Endothelial cell of umbilical vein (primary cell): ENCODE results near the gene MTMR3. TPM values are rescaled to one million over a fixed set of nuclear protein-coding genes. Genes with fewer than 3 reads are reported as not detected.

Experiments
- BruUV-seq: library from RNA; stranded (reverse); fragments of 400-500 nt; replicated peaks from 2 replicates; lab custom pipeline; 2021; lab: Mats Ljungman, UMichigan
- CTCF ChIA-PET: fragments of 300-600, 350-600 bp; sonication (Branson Sonifier 250); formaldehyde crosslinking; loops from one replicate; lab custom pipeline; 2021; ENCODE audit warnings: antibody characterized with exemption, inconsistent platforms; lab: Charles Lee
- POLR2A ChIA-PET: fragments of 300-600, 350-600 bp; sonication (Branson Sonifier 250); formaldehyde crosslinking; loops from one replicate; lab custom pipeline; 2021; ENCODE audit warnings: antibody characterized with exemption, inconsistent platforms; lab: Charles Lee
- DNase-seq: peaks from one replicate; pipeline ENCODE4 v3.0.0-alpha.2; 2011; ENCODE audit warnings: low read depth, low spot score
- FAIRE-seq: peaks from 2 replicates; lab custom pipeline; 2011; peaks lifted over from hg19 to GRCh38; lab: Jason Lieb, UNC
- H2AFZ ChIP-seq: 2 replicates; pipeline ENCODE4 v1.6.0; 2012; ENCODE audit warnings: low read depth, low read length, control low read depth, inconsistent platforms
- H3K27ac ChIP-seq: 2 replicates; pipeline ENCODE4 v1.5.1; 2011; ENCODE audit warnings: low read depth, mild to moderate bottlenecking, control low read depth, low read length, moderate library complexity; ENCODE audit not compliant: insufficient read depth
- H3K27me3 ChIP-seq, 2 experiments: 2 replicates each; pipeline versions ENCODE4 v1.6.0 to v1.6.1; 2011; ENCODE audit warnings: low read length in 2 of 2, mixed read lengths in 1 of 2; ENCODE audit not compliant: control insufficient read depth in 2 of 2, insufficient read depth in 2 of 2
- H3K36me3 ChIP-seq, 2 experiments: 2 replicates in 1 of 2; 3 replicates in 1 of 2; pipeline ENCODE4 v1.5.1; 2011; ENCODE audit warnings: low read length in 2 of 2, mild to moderate bottlenecking in 1 of 2, moderate library complexity in 1 of 2; ENCODE audit not compliant: control insufficient read depth in 2 of 2, insufficient read depth in 2 of 2; ENCODE audit errors: extremely low read depth in 1 of 2
- H3K4me1 ChIP-seq: 3 replicates; pipeline ENCODE4 v1.5.1; 2011; ENCODE audit warnings: mild to moderate bottlenecking, low read length; ENCODE audit not compliant: control insufficient read depth, insufficient read depth; ENCODE audit errors: extremely low read depth
- H3K4me2 ChIP-seq: 2 replicates; pipeline ENCODE4 v1.6.1; 2011; ENCODE audit warnings: low read length, control low read depth, mixed read lengths; ENCODE audit not compliant: insufficient read depth
- H3K4me3 ChIP-seq, 3 experiments: fragments of 200-600 bp in 1 of 3; sonication (generic), shearing (Covaris generic) in 1 of 3; replicated peaks in 1 of 3; 2 replicates each; pipeline ENCODE4 v1.5.1; 2011 to 2016; ENCODE audit warnings: control low read depth in 3 of 3, low read length in 3 of 3, mild to moderate bottlenecking in 2 of 3, inconsistent platforms in 1 of 3, low read depth in 1 of 3, moderate library complexity in 1 of 3; ENCODE audit not compliant: insufficient read depth in 1 of 3
- H3K79me2 ChIP-seq: 2 replicates; pipeline ENCODE4 v1.6.0; 2012; ENCODE audit warnings: low read length, inconsistent platforms; ENCODE audit not compliant: control insufficient read depth, insufficient read depth
- H3K9ac ChIP-seq: replicated peaks from 2 replicates; pipeline ENCODE3; 2011; ENCODE audit warnings: low read length, control low read depth; ENCODE audit not compliant: insufficient read depth; ENCODE audit errors: extremely low read depth
- H3K9me1 ChIP-seq: replicated peaks from 3 replicates; pipeline ENCODE4 v1.6.0; 2011; ENCODE audit warnings: mild to moderate bottlenecking, low read length; ENCODE audit not compliant: control insufficient read depth, insufficient read depth; ENCODE audit errors: extremely low read depth
- H3K9me3 ChIP-seq: replicated peaks from 2 replicates; pipeline ENCODE4 v1.5.1; 2012; ENCODE audit warnings: low read length, inconsistent platforms; ENCODE audit not compliant: control insufficient read depth, insufficient read depth
- H4K20me1 ChIP-seq: replicated peaks from 2 replicates; pipeline ENCODE3; 2011; ENCODE audit warnings: mild to moderate bottlenecking, low read length; ENCODE audit not compliant: control insufficient read depth, insufficient read depth; ENCODE audit errors: extremely low read depth
- CTCF ChIP-seq, 2 donors: IDR thresholded peaks; 1 replicate in 1 of 2; 2 replicates in 1 of 2; pipeline ENCODE4 v1.5.1; 2011; ENCODE audit warnings: low read length in 2 of 2, mild to moderate bottlenecking in 2 of 2, moderate library complexity in 2 of 2, control low read depth in 1 of 2, inconsistent platforms in 1 of 2, low read depth in 1 of 2; ENCODE audit not compliant: insufficient read depth in 1 of 2; ENCODE audit errors: extremely low read depth in 1 of 2
- EZH2 ChIP-seq: IDR thresholded peaks from 2 replicates; pipeline ENCODE4 v1.6.1; 2012; ENCODE audit warnings: borderline replicate concordance, low read depth, mild to moderate bottlenecking, moderate library complexity, low read length, inconsistent platforms; ENCODE audit not compliant: severe bottlenecking
- FOS ChIP-seq: IDR thresholded peaks from 2 replicates; pipeline ENCODE4 v1.6.1; 2011; ENCODE audit warnings: mild to moderate bottlenecking, low read length, moderate library complexity, borderline replicate concordance; ENCODE audit not compliant: insufficient read depth
- GATA2 ChIP-seq: IDR thresholded peaks from 2 replicates; pipeline ENCODE4 v1.7.0; 2011; ENCODE audit warnings: low read depth, mild to moderate bottlenecking, moderate library complexity, mixed read lengths, low read length; ENCODE audit not compliant: insufficient read length, insufficient read depth
- JUN ChIP-seq: IDR thresholded peaks from 2 replicates; pipeline ENCODE4 v1.6.1; 2011; ENCODE audit warnings: borderline replicate concordance, low read depth; ENCODE audit not compliant: insufficient read length, insufficient read depth
- MYC ChIP-seq: IDR thresholded peaks from one replicate; pipeline ENCODE4 v1.6.1; 2011; ENCODE audit warnings: mild to moderate bottlenecking, low read depth, low read length
- POLR2A ChIP-seq: IDR thresholded peaks from 2 replicates; pipeline ENCODE4 v1.6.1; 2012; ENCODE audit warnings: low read depth, mild to moderate bottlenecking, control low read depth, low read length
- POLR2AphosphoS5 ChIP-seq: IDR thresholded peaks from 2 replicates; pipeline ENCODE4 v1.6.1; 2012; ENCODE audit warnings: low read depth, mild to moderate bottlenecking, control low read depth, low read length, moderate library complexity; ENCODE audit not compliant: insufficient read depth
- dilution Hi-C: fragments of 300-500 bp; cut with MboI; formaldehyde crosslinking; loops from one replicate; pipeline ENCODE4 v1.15.0; 2019; ENCODE audit warnings: low sequenced_read_pairs; ENCODE audit not compliant: extremely low pct_ligation_motif_present
- intact Hi-C: fragments of 100-400 bp; cut with micrococcal nuclease; formaldehyde crosslinking; loops from one replicate; pipeline ENCODE4 v1.10.0; 2022
- polyA plus RNA-seq, 4 experiments: library from polyadenylated mRNA; depleted of rRNA in 3 of 4; stranded (reverse) in 3 of 4; unstranded in 1 of 4; fragments of >200 nt; gene quantifications; 2 replicates each; pipeline versions ENCODE4 v1.2.1 to v1.2.3, GENCODE V29; 2011 to 2012; ENCODE audit warnings: missing spikeins in 1 of 4
- total RNA-seq: library from RNA; stranded (reverse); gene quantifications from 2 replicates; pipeline ENCODE4 v1.2.3, GENCODE V29; 2021
- TF ChIP-seq, protein P1 (sequence below): IDR thresholded peaks from 2 replicates; pipeline ENCODE4 v1.6.1; 2011; ENCODE audit not compliant: insufficient read depth, insufficient read length

The MTMR3 gene
- total and polyA plus RNA-seq, 2 donors (not counting 3 experiments of a cell fraction or from before 2014, with no cell fraction given), result 30.1 to 36.5 TPM

DNA sequence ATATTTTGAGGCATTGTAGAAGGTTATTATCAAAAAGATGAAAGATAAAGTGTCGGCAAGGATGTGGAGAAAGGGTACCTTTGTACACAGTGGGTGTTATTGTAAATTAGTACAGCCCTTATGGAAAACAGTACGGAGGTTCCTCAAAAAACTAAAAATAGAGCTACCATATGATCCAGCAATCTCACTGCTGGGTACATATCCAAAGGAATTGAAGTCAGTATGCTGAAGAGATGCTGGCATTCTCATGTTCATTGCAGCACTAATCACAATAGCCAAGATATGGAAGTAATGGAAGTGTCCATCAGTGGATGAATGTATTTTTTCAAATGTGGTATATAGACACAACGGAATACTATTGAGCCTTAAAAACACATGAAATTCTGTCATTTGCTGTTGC is 15.1 kb upstream of the MTMR3 start:
- no peaks in the 10 kb centered on the region for H3K4me1 ChIP-seq
- H2AFZ ChIP-seq, result no peak overlapping the region
- H3K9me1 ChIP-seq, result no peaks in the 10 kb centered on the region
- H3K4me3 ChIP-seq, result no peak overlapping the region
- peaks cover 0 to 3% of the 10 kb centered on the region in 2 experiments for H3K27me3 ChIP-seq
- dilution Hi-C loops (no loop called here), intact Hi-C loops (no loop called here)
- DNase-seq, result no peak
- no TSS peak for BruUV-seq
- no peaks in the 10 kb centered on the region for H3K36me3 ChIP-seq
- no peak for FAIRE-seq
- H3K9ac ChIP-seq, result no peak overlapping the region
- ChIA-PET POLR2A (no interaction called here), CTCF (interaction anchor here (0.7 to 1.5 kb wide), 2 partner anchors 137 to 376 kb away, joined by 3 to 4 read pairs; no protein-coding TSS in a partner anchor)
- H4K20me1 ChIP-seq, result no peaks in the 10 kb centered on the region
- no peak for TF ChIP-seq POLR2AphosphoS5
- TF ChIP-seq POLR2A, result no peak
- no peak overlapping the region for H3K4me2 ChIP-seq
- H3K27ac ChIP-seq, result no peak overlapping the region
- H3K9me3 ChIP-seq, result no peaks in the 10 kb centered on the region
- H3K79me2 ChIP-seq, result no peaks in the 10 kb centered on the region

- no peak for DNase-seq
- no peak overlapping the region for H3K27ac ChIP-seq
- POLR2A ChIA-PET, result interaction anchor here (0.5 kb wide), 1 partner anchor 87 kb away, joined by 4 read pairs; no protein-coding TSS in a partner anchor
Observed at GRCh38 chr22:29870574-29870973, 12.4 kb upstream of the MTMR3 start.

More at GRCh38 chr22:29870574-29870973, 12.4 kb upstream of the MTMR3 start:
- H3K4me3 ChIP-seq, result no peak overlapping the region
- no peak overlapping the region for H3K9ac ChIP-seq
- no peak for FAIRE-seq
- no peaks in the 10 kb centered on the region for H3K4me1 ChIP-seq
- CTCF ChIA-PET, result interaction anchor here (0.7 to 1.3 kb wide), 3 partner anchors 134 to 547 kb away, joined by 3 to 4 read pairs (median 3); no protein-coding TSS in a partner anchor
- dilution Hi-C loops, result no loop called here
- no peak overlapping the region for H3K4me2 ChIP-seq
- no peaks in the 10 kb centered on the region for H3K9me1 ChIP-seq
- TF ChIP-seq EZH2, result no peak
- no peak for TF ChIP-seq GATA2
- TF ChIP-seq, protein P1, sequence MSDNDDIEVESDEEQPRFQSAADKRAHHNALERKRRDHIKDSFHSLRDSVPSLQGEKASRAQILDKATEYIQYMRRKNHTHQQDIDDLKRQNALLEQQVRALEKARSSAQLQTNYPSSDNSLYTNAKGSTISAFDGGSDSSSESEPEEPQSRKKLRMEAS, result no peak
- TF ChIP-seq POLR2AphosphoS5, result no peak
- TF ChIP-seq POLR2A, result no peak
- no peak for TF ChIP-seq CTCF (IDR thresholded peaks at IDR 0.05; ENCODE audit: extremely low read depth in 1 of 2, insufficient read depth in 1 of 2, low read depth in 1 of 2, low read length in 2 of 2)
- no peak for TF ChIP-seq FOS
- TF ChIP-seq JUN, result no peak
- TF ChIP-seq MYC, result no peak
- H3K36me3 ChIP-seq, result no peaks in the 10 kb centered on the region
- H3K9me3 ChIP-seq, result no peaks in the 10 kb centered on the region
- BruUV-seq, result no TSS peak
- intact Hi-C loops, result no loop called here
- no peaks in the 10 kb centered on the region for H4K20me1 ChIP-seq
- no peaks in the 10 kb centered on the region for H3K79me2 ChIP-seq
- peaks cover 12 to 18% of the 10 kb centered on the region in 2 experiments for H3K27me3 ChIP-seq
- H2AFZ ChIP-seq, result no peak overlapping the region
